Measurements from ENCODE around the gene CLSTN2. TPM values are rescaled to one million over a fixed set of nuclear protein-coding genes. Genes with fewer than 3 reads are reported as not detected.

The CLSTN2 gene
- total and polyA plus RNA-seq, 4 donors = 0.09 to 2.2 (median 0.55) TPM

DNA sequence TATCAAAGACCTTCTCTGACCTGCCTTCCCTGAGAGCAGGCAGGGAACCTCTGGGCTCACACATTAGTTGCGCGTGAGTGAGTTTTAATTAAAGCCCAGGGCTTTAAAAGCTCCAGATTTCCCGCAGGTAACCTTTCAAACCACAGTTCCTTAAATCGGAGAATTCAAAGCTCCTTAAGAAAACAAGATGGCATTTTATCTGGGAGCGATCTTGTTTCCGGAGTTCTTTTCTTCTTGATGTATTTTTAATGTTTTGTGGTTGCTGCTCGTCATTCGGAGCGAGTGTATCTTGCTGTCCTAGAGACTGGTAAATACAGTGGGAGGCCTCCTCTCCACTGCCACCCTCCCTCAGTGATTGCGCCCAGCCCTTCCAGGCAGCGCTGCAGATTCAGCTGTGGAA lies 284.3 kb downstream of the CLSTN2 start:
- Histone ChIP-seq H3K4me3 (ENCODE audit: low read depth in 1 of 3, low read length in 3 of 3) (no peak overlapping the region), H3K4me1 (ENCODE audit: control insufficient read depth in 4 of 4, insufficient read depth in 4 of 4, low read length in 3 of 4) (no peaks in the 10 kb centered on the region), H3K9ac (ENCODE audit: low read depth in 1 of 2, low read length in 2 of 2) (no peak overlapping the region), H3K36me3 (ENCODE audit: control insufficient read depth in 4 of 4, insufficient read depth in 3 of 4, low read depth in 1 of 4, low read length in 3 of 4) (no peaks in the 10 kb centered on the region), H3K9me3 (ENCODE audit: control insufficient read depth in 4 of 4, low read length in 3 of 4) (no peaks in the 10 kb centered on the region), H3K27ac (ENCODE audit: low read depth in 1 of 2, low read length in 2 of 2) (no peak overlapping the region), H3K27me3 (ENCODE audit: control insufficient read depth in 4 of 4, insufficient read depth in 4 of 4, low read length in 3 of 4) (peaks cover 0 to 3% (median 0%) of the 10 kb centered on the region in 4 donors)
- no peak for DNase-seq (ENCODE audit: low spot score)
- TF ChIP-seq, protein P1, sequence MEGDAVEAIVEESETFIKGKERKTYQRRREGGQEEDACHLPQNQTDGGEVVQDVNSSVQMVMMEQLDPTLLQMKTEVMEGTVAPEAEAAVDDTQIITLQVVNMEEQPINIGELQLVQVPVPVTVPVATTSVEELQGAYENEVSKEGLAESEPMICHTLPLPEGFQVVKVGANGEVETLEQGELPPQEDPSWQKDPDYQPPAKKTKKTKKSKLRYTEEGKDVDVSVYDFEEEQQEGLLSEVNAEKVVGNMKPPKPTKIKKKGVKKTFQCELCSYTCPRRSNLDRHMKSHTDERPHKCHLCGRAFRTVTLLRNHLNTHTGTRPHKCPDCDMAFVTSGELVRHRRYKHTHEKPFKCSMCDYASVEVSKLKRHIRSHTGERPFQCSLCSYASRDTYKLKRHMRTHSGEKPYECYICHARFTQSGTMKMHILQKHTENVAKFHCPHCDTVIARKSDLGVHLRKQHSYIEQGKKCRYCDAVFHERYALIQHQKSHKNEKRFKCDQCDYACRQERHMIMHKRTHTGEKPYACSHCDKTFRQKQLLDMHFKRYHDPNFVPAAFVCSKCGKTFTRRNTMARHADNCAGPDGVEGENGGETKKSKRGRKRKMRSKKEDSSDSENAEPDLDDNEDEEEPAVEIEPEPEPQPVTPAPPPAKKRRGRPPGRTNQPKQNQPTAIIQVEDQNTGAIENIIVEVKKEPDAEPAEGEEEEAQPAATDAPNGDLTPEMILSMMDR (IDR thresholded peaks at IDR 0.05; ENCODE audit: low read depth, low read length, missing input control) = no peak
- TF ChIP-seq, protein P2, sequence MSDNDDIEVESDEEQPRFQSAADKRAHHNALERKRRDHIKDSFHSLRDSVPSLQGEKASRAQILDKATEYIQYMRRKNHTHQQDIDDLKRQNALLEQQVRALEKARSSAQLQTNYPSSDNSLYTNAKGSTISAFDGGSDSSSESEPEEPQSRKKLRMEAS (IDR thresholded peaks at IDR 0.05) = no peak
- TF ChIP-seq, protein P3, sequence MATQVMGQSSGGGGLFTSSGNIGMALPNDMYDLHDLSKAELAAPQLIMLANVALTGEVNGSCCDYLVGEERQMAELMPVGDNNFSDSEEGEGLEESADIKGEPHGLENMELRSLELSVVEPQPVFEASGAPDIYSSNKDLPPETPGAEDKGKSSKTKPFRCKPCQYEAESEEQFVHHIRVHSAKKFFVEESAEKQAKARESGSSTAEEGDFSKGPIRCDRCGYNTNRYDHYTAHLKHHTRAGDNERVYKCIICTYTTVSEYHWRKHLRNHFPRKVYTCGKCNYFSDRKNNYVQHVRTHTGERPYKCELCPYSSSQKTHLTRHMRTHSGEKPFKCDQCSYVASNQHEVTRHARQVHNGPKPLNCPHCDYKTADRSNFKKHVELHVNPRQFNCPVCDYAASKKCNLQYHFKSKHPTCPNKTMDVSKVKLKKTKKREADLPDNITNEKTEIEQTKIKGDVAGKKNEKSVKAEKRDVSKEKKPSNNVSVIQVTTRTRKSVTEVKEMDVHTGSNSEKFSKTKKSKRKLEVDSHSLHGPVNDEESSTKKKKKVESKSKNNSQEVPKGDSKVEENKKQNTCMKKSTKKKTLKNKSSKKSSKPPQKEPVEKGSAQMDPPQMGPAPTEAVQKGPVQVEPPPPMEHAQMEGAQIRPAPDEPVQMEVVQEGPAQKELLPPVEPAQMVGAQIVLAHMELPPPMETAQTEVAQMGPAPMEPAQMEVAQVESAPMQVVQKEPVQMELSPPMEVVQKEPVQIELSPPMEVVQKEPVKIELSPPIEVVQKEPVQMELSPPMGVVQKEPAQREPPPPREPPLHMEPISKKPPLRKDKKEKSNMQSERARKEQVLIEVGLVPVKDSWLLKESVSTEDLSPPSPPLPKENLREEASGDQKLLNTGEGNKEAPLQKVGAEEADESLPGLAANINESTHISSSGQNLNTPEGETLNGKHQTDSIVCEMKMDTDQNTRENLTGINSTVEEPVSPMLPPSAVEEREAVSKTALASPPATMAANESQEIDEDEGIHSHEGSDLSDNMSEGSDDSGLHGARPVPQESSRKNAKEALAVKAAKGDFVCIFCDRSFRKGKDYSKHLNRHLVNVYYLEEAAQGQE (IDR thresholded peaks at IDR 0.05) = no peak
- no peak for TF ChIP-seq RAD21 (IDR thresholded peaks at IDR 0.05)
- WGBS = 80% methylated on average over 11 of the region's 11 CpGs

DNA sequence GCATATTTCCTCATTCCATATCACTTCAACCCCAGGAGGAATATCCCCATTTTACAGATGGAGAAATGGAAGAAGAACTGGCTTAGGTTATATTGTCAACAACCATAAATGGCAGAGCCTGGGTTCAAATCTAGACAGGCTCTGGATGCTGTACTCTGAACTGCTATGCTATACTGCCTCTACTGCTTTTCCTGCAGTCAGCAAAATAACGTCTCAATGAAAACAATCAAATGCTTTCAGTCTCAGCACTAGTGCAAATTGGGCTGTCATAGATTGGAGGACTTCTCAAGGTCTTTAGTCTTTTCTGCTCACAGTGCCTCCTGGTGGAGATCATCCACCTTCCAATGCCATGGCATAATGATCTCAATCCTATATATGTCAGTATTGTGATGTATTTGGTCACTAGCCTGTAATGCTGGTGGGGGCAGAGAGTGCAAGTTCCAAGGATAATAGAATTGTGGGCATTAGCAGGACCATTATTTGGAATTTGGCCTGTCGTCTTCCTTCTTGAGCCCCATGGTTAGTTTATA lies 285.0 kb downstream of the CLSTN2 start:
- H3K9ac ChIP-seq (ENCODE audit: low read depth in 1 of 2, low read length in 2 of 2) = no peak overlapping the region
- 75% methylated on average over 2 of the region's 2 CpGs for WGBS
- no peaks in the 10 kb centered on the region for H3K4me1 ChIP-seq (ENCODE audit: control insufficient read depth in 4 of 4, insufficient read depth in 4 of 4, low read length in 3 of 4)
- TF ChIP-seq FOXA1 (IDR thresholded peaks at IDR 0.05) (no peak), GABPA (IDR thresholded peaks at IDR 0.05 in 1 of 2, conservative IDR thresholded peaks at IDR 0.05 in 1 of 2) (no peak), FOXA2 (IDR thresholded peaks at IDR 0.05) (no peak), SP1 (IDR thresholded peaks at IDR 0.05) (no peak), JUND (IDR thresholded peaks at IDR 0.05) (no peak), HNF4A (conservative IDR thresholded peaks at IDR 0.05) (no peak), TAF1 (conservative IDR thresholded peaks at IDR 0.05) (no peak), EGR1 (IDR thresholded peaks at IDR 0.05; ENCODE audit: low read depth in 2 of 2) (no peak), NR2F2 (IDR thresholded peaks at IDR 0.05) (no peak), RXRA (IDR thresholded peaks at IDR 0.05) (no peak)
- TF ChIP-seq, protein P2 (IDR thresholded peaks at IDR 0.05) = no peak
- TF ChIP-seq, protein P4, sequence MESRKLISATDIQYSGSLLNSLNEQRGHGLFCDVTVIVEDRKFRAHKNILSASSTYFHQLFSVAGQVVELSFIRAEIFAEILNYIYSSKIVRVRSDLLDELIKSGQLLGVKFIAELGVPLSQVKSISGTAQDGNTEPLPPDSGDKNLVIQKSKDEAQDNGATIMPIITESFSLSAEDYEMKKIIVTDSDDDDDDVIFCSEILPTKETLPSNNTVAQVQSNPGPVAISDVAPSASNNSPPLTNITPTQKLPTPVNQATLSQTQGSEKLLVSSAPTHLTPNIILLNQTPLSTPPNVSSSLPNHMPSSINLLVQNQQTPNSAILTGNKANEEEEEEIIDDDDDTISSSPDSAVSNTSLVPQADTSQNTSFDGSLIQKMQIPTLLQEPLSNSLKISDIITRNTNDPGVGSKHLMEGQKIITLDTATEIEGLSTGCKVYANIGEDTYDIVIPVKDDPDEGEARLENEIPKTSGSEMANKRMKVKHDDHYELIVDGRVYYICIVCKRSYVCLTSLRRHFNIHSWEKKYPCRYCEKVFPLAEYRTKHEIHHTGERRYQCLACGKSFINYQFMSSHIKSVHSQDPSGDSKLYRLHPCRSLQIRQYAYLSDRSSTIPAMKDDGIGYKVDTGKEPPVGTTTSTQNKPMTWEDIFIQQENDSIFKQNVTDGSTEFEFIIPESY (IDR thresholded peaks at IDR 0.05) = no peak
- TF ChIP-seq, protein P3 (IDR thresholded peaks at IDR 0.05) = no peak
- no peak overlapping the region for H3K4me3 ChIP-seq (ENCODE audit: low read depth in 1 of 3, low read length in 3 of 3)
- DNase-seq (ENCODE audit: low spot score) = no peak
- no peak overlapping the region for H3K27ac ChIP-seq (ENCODE audit: low read depth in 1 of 2, low read length in 2 of 2)
- no peaks in the 10 kb centered on the region for H3K36me3 ChIP-seq (ENCODE audit: control insufficient read depth in 4 of 4, insufficient read depth in 3 of 4, low read depth in 1 of 4, low read length in 3 of 4)
- peaks cover 0 to 3% (median 0%) of the 10 kb centered on the region in 4 donors for H3K27me3 ChIP-seq (ENCODE audit: control insufficient read depth in 4 of 4, insufficient read depth in 4 of 4, low read length in 3 of 4)
- no peaks in the 10 kb centered on the region for H3K9me3 ChIP-seq (ENCODE audit: control insufficient read depth in 4 of 4, low read length in 3 of 4)
